Measurements from ENCODE around the gene SLC9A6. TPM values are rescaled to one million over a fixed set of nuclear protein-coding genes. Genes with fewer than 3 reads are reported as not detected.
A peak's percentile ranks its signal among the peaks of the same experiment; 100 is the strongest.
"Not testable (repeated sequence)": the region's sequence is repeated elsewhere in the genome, so short reads cannot be mapped to it uniquely, and the experiment has no call there.

The SLC9A6 gene
- total RNA-seq, 1 donor from 2014 or later, result 19.0 TPM

- no peaks in the 10 kb centered on the region for H3K27me3 Mint-ChIP-seq (ENCODE audit: low read depth)
- TF ChIP-seq CTCF (IDR thresholded peaks at IDR 0.05), result no peak
- H3K36me3 Mint-ChIP-seq (ENCODE audit: low read depth), result no peaks in the 10 kb centered on the region
- no peaks in the 10 kb centered on the region for H3K4me1 Mint-ChIP-seq (ENCODE audit: low read depth)
- DNase-seq (ENCODE audit: low spot score), result no peak
- H3K4me3 Mint-ChIP-seq (ENCODE audit: unreplicated experiment), result no peak overlapping the region
- no peak overlapping the region for H3K27ac Mint-ChIP-seq (ENCODE audit: unreplicated experiment)
- H3K9me3 Mint-ChIP-seq (ENCODE audit: low read depth), result peaks cover 16% of the 10 kb centered on the region
Observed at GRCh38 chrX:136080766-136081165, 95.5 kb downstream of the SLC9A6 start.

DNA sequence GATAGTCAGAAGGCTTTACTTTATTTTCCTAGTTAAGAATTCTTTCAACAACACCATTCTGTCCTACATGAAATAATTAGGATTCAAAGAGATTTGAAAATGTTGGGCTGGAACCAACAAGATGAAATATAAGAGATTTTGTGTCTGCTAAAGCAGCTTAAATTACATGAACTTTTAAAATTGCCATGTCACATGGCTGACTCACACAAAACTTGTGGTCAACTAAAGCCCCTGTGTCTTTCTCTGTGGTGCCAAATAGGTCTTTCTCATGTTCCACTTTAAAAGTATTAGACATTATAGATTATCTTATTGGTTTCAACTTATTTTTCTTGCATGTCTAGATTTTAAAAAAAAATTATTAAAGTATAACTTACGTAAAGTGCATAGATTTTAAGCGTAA, 101.3 kb downstream of the SLC9A6 start:
- H3K9me3 Mint-ChIP-seq (ENCODE audit: low read depth), result peaks cover 6% of the 10 kb centered on the region
- no peaks in the 10 kb centered on the region for H3K27me3 Mint-ChIP-seq (ENCODE audit: low read depth)
- H3K36me3 Mint-ChIP-seq (ENCODE audit: low read depth), result no peaks in the 10 kb centered on the region
- H3K4me1 Mint-ChIP-seq (ENCODE audit: low read depth), result peaks cover 9% of the 10 kb centered on the region
- peak overlapping the region; percentile 28 for H3K27ac Mint-ChIP-seq (ENCODE audit: unreplicated experiment)
- H3K4me3 Mint-ChIP-seq (ENCODE audit: unreplicated experiment), result no peak overlapping the region
- DNase-seq (ENCODE audit: low spot score), result no peak
- TF ChIP-seq CTCF (IDR thresholded peaks at IDR 0.05), result no peak

DNA sequence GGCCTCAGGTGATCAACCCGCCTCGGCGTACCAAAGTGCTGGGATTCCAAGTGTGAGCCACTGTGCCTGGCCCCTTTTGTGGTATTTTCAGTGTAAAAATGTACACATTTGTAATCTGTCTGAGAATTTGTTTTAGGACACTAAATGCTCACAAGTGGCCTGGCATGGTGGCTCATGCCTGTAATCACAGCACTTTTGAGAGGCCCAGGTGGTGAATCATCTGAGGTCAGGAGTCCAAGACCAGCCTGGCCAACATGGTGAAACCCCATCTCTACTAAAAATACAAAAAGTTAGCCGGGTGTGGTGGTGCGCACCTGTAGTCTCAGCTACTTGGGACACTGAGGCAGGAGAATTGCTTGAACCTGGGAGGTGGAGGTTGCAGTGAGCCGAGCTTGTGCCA, 106.7 kb downstream of the SLC9A6 start:
- H3K36me3 Mint-ChIP-seq (ENCODE audit: low read depth); H3K27ac Mint-ChIP-seq (ENCODE audit: unreplicated experiment); H3K4me3 Mint-ChIP-seq (ENCODE audit: unreplicated experiment); H3K9me3 Mint-ChIP-seq (ENCODE audit: low read depth); H3K4me1 Mint-ChIP-seq (ENCODE audit: low read depth); H3K27me3 Mint-ChIP-seq (ENCODE audit: low read depth); DNase-seq (ENCODE audit: low spot score): not testable (repeated sequence)

GRCh38 chrX:136094962-136095361, 109.7 kb downstream of the SLC9A6 start:
- no peaks in the 10 kb centered on the region for H3K36me3 Mint-ChIP-seq (ENCODE audit: low read depth)
- H3K27ac Mint-ChIP-seq (ENCODE audit: unreplicated experiment), result no peak overlapping the region
- H3K9me3 Mint-ChIP-seq (ENCODE audit: low read depth), result peaks cover 10% of the 10 kb centered on the region
- H3K4me1 Mint-ChIP-seq (ENCODE audit: low read depth), result no peaks in the 10 kb centered on the region
- no peaks in the 10 kb centered on the region for H3K27me3 Mint-ChIP-seq (ENCODE audit: low read depth)
- no peak for TF ChIP-seq CTCF (IDR thresholded peaks at IDR 0.05)
- DNase-seq (ENCODE audit: low spot score), result no peak
- no peak overlapping the region for H3K4me3 Mint-ChIP-seq (ENCODE audit: unreplicated experiment)

Other genes starting within 250 kb of the SLC9A6 start
- gene CT45A3, start 217.2 kb upstream of the SLC9A6 start, total RNA-seq, result not detected in 3 replicates
- not detected in 3 replicates for gene CT45A5, start 199.9 kb upstream of the SLC9A6 start, total RNA-seq
- not detected in 3 replicates for gene CT45A6, start 182.6 kb upstream of the SLC9A6 start, total RNA-seq
- gene CT45A2, start 165.4 kb upstream of the SLC9A6 start, total RNA-seq, result not detected in 3 replicates
- gene CT45A7, start 148.2 kb upstream of the SLC9A6 start, total RNA-seq, result not detected in 3 replicates
- gene CT45A8, start 130.9 kb upstream of the SLC9A6 start, total RNA-seq, result not detected in 3 replicates
- gene CT45A9, start 113.6 kb upstream of the SLC9A6 start, total RNA-seq, result not detected in 3 replicates
- not detected in 3 replicates for gene CT45A10, start 92.0 kb upstream of the SLC9A6 start, total RNA-seq
- not detected in 3 replicates for gene SAGE1, start 91.7 kb upstream of the SLC9A6 start, total RNA-seq
- 25.4 to 28.9 TPM (median 27.6 TPM) in 3 replicates for gene MMGT1, start 11.4 kb upstream of the SLC9A6 start, total RNA-seq
- gene FHL1, start 162.1 kb downstream of the SLC9A6 start, total RNA-seq, result 744 to 1,032 TPM (median 1,007 TPM) in 3 replicates